ENCODE data around the gene ATP1A1. TPM values are rescaled to one million over a fixed set of nuclear protein-coding genes. Genes with fewer than 3 reads are reported as not detected.

ATP1A1 gene
- total and polyA plus RNA-seq, 2 donors (not counting 3 experiments of a cell fraction or from before 2014, with no cell fraction given): 263 to 325 TPM

Small RNA genes lying within 50 kb of the gene (small RNA-seq; reads per million reads assigned to genes)
- gene RF00019 (ENCODE audit: insufficient read depth, insufficient read length, low read depth, low replicate concordance) (not detected), gene RNU6-817P (ENCODE audit: insufficient read depth, insufficient read length, low read depth, low replicate concordance) (not detected)

Other genes with a start within 250 kb of the ATP1A1 start
- gene CD58, start 197.8 kb downstream of the ATP1A1 start, total RNA-seq: 9.8 and 12.3 TPM in 2 replicates
- gene CD58, start 197.8 kb downstream of the ATP1A1 start, polyA plus RNA-seq: 12.3 and 12.7 TPM in 2 replicates